ENCODE data around the gene HNRNPA1. TPM values are rescaled to one million over a fixed set of nuclear protein-coding genes. Genes with fewer than 3 reads are reported as not detected.
"Not testable (repeated sequence)": the region's sequence is repeated elsewhere in the genome, so short reads cannot be mapped to it uniquely, and the experiment has no call there.

The HNRNPA1 gene
- total RNA-seq, 1 donor from 2014 or later: 659 TPM

GRCh38 chr12:54298904-54299303 lies 18.4 kb downstream of the HNRNPA1 start:
- DNase-seq (ENCODE audit: low read depth, low spot score): no peak

DNA sequence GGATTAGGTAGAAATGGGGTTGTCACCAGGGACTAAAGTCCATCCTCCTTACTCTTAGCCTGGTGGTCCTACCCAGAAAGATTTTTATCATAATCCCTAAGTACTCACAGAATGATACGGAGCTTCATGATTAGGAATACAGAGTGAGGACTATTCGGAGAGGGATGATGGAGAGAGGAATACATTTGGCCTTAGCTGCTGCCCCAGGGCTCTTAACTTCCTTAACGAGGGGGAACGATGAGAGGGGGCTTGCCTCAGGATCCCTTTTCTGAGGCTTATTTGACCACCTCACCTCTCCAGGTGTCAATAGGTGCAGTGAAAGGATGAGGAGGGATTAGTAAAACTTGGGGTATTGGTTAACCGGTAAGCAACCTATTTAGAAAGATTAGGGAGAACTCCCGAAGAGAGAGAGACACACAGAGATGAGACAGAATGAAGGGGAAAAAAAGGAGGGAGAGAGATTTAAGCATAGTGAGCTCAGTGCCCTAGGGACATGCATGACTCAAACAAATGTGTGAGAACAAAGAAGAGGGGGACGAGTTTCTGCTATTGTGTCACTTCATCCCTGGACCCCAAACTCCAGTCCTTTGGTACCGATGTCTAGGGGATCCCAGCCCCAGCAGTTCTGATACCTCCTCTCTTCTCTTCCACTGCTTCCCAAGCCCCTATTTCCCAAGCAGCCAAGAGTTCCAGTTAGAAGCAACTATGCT lies 19.1 kb downstream of the HNRNPA1 start:
- DNase-seq (ENCODE audit: low read depth, low spot score): no peak

DNA sequence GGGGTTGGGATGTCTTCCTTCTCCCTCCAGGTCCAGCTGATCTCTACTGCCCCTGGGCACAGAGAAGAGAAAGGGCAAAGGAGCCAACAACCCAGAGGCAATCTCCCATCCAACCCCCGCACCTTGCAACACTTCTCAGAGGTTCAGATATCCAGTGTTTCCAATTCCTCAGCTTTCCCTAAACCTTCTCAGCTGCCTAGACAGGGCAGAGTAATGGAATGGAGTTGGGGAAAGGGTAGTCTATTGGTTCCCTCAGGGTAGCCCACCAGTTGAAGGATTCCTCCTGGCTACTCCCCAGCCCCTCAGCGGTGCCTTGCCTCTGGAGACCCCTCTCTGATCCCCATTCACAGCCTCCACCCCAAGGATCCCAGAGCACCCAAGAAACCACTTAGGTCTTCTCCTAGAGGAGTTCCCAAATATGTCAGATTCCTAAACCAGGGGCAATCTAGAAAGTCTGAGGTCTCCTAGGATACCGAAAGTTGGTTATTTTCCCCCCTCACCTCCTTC lies 19.8 kb downstream of the HNRNPA1 start:
- no peak for DNase-seq (ENCODE audit: low read depth, low spot score)

DNA sequence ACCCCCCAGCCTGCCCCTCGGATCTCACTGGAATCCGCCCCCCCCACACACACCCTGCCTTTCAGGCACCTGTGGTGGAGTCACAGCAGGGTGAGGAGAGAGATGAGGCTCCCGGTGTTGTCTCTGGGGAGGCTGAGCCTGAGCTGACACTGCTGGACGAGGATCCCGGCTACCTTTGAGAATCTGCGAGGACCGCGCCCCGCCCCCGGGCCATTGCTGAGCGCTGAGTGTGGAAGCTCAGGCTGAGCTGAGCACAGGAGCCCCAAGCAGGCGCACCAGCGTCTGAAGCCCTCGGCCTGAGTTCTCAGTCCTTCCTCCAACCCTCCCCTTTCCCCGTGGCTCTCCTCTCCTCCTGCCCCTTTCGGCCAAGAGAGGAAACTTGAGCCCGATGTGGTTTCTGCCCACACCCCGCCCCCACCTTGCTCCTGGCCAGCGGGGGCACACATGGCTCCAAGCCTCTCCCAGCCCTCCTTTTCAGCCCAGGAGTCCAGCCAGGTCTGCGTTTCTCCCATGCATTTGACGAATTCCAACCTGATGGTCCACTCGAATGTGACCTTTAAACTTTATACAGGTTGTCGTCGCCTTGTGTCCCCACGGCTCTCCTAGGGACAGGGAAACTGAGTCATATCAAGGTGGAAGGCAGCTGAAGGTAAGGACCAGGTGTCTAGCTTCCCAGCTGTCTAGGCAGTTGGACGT lies 20.4 kb downstream of the HNRNPA1 start, which contains the start of gene NFE2:
NFE2 (minus strand) TSS at position 284 of the 696 bp plus-strand sequence. CDS start 5,767 bp downstream, outside the sequence.
- no peak for DNase-seq (ENCODE audit: low read depth, low spot score)

GRCh38 chr12:54301428-54302048 lies 21.0 kb downstream of the HNRNPA1 start:
- no peak for DNase-seq (ENCODE audit: low read depth, low spot score)

GRCh38 chr12:54303640-54304039 lies 23.1 kb downstream of the HNRNPA1 start:
- DNase-seq (ENCODE audit: low read depth, low spot score): no peak

DNA sequence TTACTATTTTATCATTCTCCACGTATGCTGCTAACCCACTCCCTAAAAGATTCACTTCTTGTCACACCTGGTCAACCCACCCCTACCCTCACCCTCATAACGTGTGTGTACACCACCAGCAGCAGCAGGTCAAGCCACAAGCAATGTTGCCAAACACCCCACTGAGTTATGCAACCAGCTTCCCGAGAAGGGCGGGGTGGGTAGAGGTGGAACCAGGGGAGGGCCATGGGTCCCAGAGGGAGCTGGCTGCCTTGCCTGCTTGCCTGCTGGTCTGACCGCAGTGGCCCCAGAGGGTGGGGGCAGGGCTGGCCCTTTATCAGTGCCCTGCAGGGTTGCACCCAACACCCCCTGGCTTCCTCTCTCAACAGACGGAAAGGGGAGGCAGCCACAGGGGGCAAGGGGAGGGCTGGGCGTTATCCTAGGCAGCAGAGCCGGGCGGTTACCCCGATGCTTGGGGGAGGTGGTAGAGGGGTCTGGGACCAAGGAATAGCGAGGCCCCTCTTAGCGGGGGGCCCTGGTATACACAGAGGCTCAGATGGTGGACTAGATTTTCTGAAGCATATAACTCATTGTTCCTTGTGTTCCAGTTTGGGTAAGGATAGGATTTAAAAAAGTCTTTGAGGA lies 23.8 kb downstream of the HNRNPA1 start:
- DNase-seq (ENCODE audit: low read depth, low spot score): no peak

DNA sequence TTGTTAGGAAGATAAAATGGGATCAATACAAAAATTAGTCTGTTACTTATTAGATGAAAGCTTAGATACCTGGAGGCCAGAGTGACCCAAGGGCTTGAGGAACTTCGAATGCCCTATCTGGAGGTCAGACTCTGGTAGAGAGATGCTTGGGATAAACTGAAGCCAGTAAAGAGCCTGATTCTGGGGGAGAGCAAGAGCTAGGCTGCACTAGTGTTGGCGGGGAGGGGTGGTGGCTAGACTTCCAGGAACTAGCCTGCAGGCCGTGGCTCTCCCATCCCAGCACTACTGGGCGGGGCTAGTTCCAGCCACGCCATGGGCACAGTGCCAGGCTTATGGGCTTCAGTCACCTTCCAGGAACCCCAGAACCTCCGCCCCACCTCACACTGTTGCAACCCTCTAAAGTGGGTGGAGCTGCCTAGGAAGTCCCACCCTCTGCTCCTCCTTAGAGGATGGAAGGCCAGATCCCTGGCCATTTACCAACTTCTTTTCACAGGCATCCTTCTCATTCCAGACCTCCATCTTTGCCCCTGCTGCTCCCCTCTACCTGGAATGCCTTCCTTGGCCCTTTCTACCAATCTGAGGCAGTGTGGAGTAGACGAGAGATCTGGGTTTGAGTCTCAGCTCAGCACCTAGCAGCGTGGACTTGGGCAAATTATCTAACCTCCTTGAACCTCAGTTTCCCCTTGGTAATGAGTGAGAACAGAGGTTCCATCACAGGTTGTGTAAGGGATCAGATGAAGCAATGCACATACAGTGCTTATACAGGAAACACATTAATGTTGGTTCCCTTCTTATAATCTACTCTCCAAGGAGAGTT lies 26.6 kb downstream of the HNRNPA1 start:
- DNase-seq (ENCODE audit: low read depth, low spot score): no peak

DNA sequence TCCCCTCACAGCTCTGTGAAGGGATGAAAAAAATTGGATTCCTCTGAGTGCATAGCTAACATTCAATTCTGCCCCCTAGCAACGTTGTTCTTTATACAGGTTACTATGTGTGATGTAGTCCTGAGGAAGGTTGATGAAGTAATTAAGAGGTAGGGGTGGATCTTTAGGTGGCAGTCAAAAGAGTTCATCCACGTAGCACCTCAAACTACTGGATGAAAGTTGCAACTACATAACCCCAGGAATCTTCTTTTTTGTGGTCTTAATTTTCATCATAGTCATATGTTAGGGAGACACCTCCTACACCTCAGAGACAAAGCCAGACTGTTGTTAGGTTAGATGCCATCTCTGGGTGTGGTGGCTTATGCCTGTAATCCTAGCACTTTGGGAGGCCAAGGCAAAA lies 30.5 kb downstream of the HNRNPA1 start:
- no peak for DNase-seq (ENCODE audit: low read depth, low spot score)

GRCh38 chr12:54312309-54312708 lies 31.8 kb downstream of the HNRNPA1 start:
- DNase-seq (ENCODE audit: low read depth, low spot score): not testable (repeated sequence)

DNA sequence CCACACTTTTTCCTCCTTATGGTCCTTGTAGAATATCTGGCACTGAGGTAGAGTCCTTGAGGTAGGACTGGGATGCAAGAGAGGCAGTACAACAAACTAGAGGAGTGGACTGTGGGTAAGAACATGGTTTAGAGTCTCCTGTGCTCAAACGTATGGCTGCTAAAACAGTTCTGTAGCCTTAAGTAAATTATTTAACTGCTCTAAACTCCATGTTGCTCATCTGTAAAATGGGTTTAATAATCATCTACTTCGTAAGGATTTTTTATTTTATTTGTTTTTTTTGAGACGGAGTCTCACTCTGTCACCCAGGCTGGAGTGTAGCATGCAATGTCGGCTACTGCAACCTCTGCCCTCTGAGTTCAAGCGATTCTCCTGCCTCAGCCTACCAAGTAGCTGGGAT lies 40.8 kb downstream of the HNRNPA1 start:
- DNase-seq (ENCODE audit: low read depth, low spot score): no peak

- DNase-seq (ENCODE audit: low read depth, low spot score): peak; percentile 98
These were observed 44.3 kb downstream of the HNRNPA1 start, which contains the start of gene COPZ1 for GRCh38 chr12:54324617-54325441. Gene COPZ1, plus strand, starts transcription at chr12:54325131. Its CDS starts 33 bp downstream, at chr12:54325164.

GRCh38 chr12:54325442-54326109 lies 45.0 kb downstream of the HNRNPA1 start:
- DNase-seq (ENCODE audit: low read depth, low spot score): not testable (repeated sequence)

DNA sequence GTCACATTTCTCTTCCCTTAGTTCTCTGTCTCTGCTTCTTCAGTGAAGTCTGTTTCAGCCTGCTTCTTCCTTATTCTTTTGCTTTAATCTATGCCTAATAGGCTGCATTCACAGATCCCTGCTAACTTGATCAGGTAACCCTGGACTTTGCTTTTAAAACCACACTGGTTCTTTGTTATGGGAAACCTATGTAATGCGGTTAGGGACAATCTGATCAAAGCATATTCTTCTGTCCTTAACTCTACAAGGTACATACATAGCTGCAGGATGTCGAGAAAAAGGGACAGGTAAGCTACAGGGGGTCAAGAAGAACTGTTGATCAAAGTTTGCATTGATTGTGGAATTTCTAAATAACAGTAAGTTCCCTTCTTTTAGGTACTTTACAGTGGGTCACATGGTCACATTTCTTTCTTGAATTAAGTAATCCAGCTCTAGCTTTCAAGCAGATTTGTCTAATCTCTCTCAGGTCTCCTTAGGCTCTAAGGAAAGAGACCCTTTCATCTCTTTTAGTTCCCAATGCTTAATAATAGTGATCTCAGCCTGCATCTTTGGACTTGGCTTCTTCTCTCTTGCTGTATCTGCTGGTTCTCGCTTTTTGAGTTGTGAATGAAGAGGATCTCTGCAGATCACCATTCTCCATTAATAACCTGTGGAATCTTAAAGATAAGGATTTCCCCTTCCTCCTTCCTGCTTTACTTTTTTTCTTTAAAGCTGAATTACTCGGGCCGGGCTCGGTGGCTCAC lies 48.2 kb downstream of the HNRNPA1 start:
- DNase-seq (ENCODE audit: low read depth, low spot score): no peak

DNA sequence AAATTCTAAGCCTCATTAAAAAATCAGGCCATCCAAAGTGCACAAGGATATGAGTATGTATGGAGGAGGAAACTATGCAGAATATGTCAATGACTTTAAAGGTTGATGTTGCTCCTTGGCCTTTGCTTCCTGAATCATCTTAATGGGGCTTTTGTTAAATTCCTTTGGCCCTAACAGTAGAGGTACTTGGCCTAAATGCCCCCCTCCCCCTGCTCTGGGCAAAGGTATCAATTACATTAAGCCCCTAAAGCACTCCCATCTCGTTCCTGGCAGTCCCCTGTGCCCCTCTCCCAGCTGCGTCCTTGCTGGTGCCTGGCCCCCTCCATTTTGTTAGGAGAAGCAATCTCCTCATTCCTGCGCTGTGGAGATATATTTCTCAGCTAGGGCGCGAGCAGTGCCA lies 49.2 kb downstream of the HNRNPA1 start:
- no peak for DNase-seq (ENCODE audit: low read depth, low spot score)

DNA sequence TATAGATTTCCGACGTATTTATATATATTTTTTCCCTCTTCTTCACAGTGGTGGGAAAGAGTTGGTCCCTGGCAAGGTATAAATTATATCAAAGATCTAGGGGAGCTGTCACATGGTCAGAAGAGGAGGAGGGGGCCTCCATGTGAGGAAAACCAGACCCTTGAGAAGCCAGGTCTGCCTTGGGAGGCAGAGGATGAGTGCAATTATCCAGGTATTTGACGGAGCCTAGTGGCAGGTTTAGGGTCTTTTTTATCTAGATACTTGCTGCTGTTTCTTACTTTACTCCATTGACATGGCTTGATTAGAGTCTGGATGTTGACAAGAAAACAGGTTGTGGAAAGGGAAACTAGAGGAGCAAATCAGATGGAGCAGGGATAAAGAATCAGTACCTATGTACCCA lies 49.9 kb downstream of the HNRNPA1 start:
- DNase-seq (ENCODE audit: low read depth, low spot score): no peak

DNA sequence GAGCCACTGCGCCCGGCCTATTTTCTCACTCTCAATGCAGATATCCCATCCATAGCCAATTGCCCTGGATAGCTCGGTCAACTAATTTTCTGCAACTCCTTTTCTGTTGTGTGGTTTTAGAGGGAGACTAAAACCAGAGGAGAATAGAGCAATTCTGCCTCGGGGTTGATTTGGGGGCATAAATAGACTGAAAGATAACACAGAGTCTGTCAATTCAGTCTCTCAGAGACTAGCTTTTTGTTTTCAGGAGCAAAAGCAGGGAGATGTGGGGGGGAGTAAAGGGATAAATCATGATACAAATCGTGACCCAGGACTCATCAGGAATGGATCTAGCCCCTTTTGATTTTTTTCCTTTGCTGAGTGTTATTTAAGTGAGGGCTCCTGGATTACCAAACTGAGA lies 50.9 kb downstream of the HNRNPA1 start:
- no peak for DNase-seq (ENCODE audit: low read depth, low spot score)

DNA sequence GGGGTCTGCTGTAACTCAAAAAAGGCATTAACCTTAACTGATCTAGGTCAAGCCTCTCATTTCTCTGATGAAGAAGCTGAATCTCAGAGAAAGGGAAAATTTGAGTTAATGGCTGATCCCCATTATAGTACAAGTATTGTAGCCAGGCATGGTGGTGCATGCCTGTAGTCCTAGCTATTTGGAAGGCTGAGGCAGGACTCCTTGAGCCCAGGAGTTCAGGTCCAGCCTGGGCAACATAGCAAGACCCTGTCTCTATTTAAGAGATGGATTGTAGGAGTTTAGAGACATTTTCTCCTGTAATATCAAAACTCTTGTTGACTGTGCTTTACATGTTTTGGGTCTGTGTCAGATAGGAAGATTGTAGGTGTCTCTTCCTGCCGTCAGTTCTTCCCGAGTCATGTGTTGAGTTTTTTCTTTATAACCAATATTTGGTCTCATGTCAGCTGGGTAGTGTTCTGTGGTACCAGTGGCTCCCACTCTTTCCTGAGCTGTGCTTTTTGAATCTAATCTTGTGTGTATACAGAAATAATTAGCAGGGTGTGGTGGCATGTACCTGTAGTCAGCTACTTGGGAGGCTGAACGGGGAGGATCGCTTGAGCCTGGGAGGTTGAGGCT lies 53.0 kb downstream of the HNRNPA1 start:
- no peak for DNase-seq (ENCODE audit: low read depth, low spot score)

Measured in pulmonary artery endothelial cell (primary cell).